Bronchial epithelial cell (primary cell): ENCODE data around the gene PRKAG1. TPM values are rescaled to one million over a fixed set of nuclear protein-coding genes. Genes with fewer than 3 reads are reported as not detected.
"Not testable (repeated sequence)": the region's sequence is repeated elsewhere in the genome, so short reads cannot be mapped to it uniquely, and the experiment has no call there.

Source experiments
- DNase-seq: peaks from one replicate; pipeline ENCODE4 v3.0.0-alpha.2; 2010; ENCODE audit warnings: low read depth
- FAIRE-seq: peaks from 2 replicates; lab custom pipeline; 2011; peaks lifted over from hg19 to GRCh38; lab: Jason Lieb, UNC
- H3K27me3 ChIP-seq: 2 replicates; pipeline ENCODE4 v1.5.1; 2011; ENCODE audit warnings: low read length; ENCODE audit not compliant: control insufficient read depth, insufficient read depth
- H3K36me3 ChIP-seq: 2 replicates; pipeline ENCODE4 v1.5.1; 2011; ENCODE audit warnings: low read length; ENCODE audit not compliant: control insufficient read depth, insufficient read depth
- H3K4me3 ChIP-seq: 2 replicates; pipeline ENCODE4 v1.5.1; 2011; ENCODE audit warnings: mild to moderate bottlenecking, low read depth, low read length, control low read depth
- total RNA-seq: library from RNA; depleted of rRNA; stranded (reverse); fragments of >200 nt; gene quantifications from 2 replicates; pipeline ENCODE4 v1.2.1, GENCODE V29; 2014
- TF ChIP-seq, protein P1 (sequence below): IDR thresholded peaks from 2 replicates; pipeline ENCODE4 v1.5.1; 2011; ENCODE audit warnings: mild to moderate bottlenecking, moderate library complexity, low read length, control low read depth, inconsistent platforms; ENCODE audit not compliant: insufficient read depth, severe bottlenecking

PRKAG1 gene
- total RNA-seq: 68.6 and 93.7 TPM in 2 replicates

GRCh38 chr12:49018261-49019119 is at the start of gene PRKAG1:
Gene PRKAG1, minus strand, starts transcription at chr12:49018776. Its CDS starts 36 bp downstream, at chr12:49018740.
- H3K36me3 ChIP-seq: peaks cover 8% of the 10 kb centered on the region
- no peak for FAIRE-seq
- H3K4me3 ChIP-seq: peak within 1 kb of the TSS; percentile 85
- TF ChIP-seq, protein P1, sequence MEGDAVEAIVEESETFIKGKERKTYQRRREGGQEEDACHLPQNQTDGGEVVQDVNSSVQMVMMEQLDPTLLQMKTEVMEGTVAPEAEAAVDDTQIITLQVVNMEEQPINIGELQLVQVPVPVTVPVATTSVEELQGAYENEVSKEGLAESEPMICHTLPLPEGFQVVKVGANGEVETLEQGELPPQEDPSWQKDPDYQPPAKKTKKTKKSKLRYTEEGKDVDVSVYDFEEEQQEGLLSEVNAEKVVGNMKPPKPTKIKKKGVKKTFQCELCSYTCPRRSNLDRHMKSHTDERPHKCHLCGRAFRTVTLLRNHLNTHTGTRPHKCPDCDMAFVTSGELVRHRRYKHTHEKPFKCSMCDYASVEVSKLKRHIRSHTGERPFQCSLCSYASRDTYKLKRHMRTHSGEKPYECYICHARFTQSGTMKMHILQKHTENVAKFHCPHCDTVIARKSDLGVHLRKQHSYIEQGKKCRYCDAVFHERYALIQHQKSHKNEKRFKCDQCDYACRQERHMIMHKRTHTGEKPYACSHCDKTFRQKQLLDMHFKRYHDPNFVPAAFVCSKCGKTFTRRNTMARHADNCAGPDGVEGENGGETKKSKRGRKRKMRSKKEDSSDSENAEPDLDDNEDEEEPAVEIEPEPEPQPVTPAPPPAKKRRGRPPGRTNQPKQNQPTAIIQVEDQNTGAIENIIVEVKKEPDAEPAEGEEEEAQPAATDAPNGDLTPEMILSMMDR: peak; percentile 77
- DNase-seq: peak; percentile 91
- no peaks in the 10 kb centered on the region for H3K27me3 ChIP-seq

DNA sequence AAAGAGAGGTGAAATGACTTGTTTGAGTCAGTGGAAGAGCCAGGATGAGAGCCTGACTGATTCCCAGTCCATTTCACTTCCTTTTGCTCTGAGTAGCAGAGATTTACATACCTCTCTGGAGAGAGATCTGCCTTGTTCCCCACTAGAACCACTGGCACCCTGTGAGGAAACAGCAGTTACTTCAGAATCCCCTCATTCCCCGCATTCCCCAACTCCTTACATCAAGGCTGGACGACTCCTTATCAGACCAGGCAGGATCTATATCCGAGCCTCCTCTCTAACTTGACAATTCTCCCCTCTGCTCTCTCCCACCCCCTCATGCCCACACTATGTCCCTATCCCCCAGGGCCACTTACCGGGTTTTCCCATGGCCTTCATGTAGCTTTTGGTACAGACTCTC is 47.5 kb upstream of the PRKAG1 start:
- no peak for DNase-seq
- no peaks in the 10 kb centered on the region for H3K36me3 ChIP-seq
- TF ChIP-seq, protein P1: no peak
- no peak for FAIRE-seq
- H3K27me3 ChIP-seq: no peaks in the 10 kb centered on the region
- no peak overlapping the region for H3K4me3 ChIP-seq

DNA sequence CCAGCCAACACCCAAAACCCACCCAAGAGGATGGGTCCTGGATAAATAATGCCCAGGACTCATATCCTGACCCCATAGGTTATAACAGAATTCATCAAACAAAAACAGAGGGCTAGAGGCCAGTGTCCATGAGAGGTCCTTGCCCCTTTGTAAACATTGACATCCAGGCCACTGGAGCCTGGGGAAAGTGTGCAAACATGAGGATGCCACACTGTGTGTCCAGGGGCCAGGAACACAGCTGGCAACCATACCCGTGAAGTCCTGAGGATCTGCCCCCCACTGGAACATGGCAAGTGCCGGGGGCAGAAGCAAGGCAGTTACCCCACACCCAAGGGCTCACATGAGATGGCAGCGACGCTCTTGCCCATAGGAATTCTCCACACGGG is 46.2 kb upstream of the PRKAG1 start:
- Histone ChIP-seq H3K4me3 (no peak overlapping the region), H3K36me3 (no peaks in the 10 kb centered on the region), H3K27me3 (no peaks in the 10 kb centered on the region)
- DNase-seq: no peak
- no peak for FAIRE-seq
- TF ChIP-seq, protein P1: no peak

DNA sequence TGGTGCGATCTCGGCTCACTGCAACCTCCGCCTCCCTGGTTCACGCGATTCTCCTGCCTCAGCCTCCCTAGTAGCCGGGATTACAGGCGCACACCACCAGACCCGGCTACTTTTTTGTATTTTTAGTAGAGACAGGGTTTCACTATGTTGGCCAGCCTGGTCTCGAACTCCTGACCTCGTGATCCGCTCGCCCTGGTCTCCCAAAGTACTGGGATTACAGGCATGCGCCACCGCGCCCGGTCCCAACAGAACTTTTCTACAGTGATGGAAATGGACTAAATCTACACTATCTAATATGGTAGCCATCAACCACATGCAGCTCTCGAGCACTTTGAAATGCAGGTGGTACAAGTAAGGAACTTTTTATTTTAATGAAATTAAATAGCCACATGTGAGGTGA is 43.3 kb upstream of the PRKAG1 start:
- not testable (repeated sequence) for H3K36me3 ChIP-seq, FAIRE-seq, H3K27me3 ChIP-seq, H3K4me3 ChIP-seq, DNase-seq

DNA sequence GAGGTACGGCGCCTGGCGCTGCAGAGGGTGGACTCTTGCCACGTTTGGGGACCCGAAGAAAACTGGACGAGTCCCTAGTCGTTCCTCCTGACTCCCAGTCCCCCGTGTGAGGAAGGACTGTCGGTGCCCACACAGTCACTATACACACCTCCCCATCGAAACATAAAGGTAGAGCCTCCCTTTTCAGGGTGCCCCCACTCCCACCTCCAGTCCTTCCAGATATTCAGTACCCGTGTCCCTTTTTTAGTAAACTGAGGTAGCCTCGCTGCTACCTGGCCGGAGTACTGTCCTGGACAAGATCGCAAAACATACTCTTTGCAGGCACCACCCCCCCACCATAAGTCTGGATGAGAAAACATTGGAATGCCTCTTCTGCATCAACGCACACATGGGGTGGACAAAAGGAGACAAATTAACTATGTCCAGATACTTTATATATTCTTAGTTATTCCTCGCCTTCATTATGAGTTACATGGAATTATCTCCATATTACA is 42.6 kb upstream of the PRKAG1 start:
- Histone ChIP-seq H3K27me3 (no peaks in the 10 kb centered on the region), H3K4me3 (peak overlapping the region; percentile 86), H3K36me3 (no peaks in the 10 kb centered on the region)
- DNase-seq: no peak
- no peak for FAIRE-seq
- TF ChIP-seq, protein P1: no peak

DNA sequence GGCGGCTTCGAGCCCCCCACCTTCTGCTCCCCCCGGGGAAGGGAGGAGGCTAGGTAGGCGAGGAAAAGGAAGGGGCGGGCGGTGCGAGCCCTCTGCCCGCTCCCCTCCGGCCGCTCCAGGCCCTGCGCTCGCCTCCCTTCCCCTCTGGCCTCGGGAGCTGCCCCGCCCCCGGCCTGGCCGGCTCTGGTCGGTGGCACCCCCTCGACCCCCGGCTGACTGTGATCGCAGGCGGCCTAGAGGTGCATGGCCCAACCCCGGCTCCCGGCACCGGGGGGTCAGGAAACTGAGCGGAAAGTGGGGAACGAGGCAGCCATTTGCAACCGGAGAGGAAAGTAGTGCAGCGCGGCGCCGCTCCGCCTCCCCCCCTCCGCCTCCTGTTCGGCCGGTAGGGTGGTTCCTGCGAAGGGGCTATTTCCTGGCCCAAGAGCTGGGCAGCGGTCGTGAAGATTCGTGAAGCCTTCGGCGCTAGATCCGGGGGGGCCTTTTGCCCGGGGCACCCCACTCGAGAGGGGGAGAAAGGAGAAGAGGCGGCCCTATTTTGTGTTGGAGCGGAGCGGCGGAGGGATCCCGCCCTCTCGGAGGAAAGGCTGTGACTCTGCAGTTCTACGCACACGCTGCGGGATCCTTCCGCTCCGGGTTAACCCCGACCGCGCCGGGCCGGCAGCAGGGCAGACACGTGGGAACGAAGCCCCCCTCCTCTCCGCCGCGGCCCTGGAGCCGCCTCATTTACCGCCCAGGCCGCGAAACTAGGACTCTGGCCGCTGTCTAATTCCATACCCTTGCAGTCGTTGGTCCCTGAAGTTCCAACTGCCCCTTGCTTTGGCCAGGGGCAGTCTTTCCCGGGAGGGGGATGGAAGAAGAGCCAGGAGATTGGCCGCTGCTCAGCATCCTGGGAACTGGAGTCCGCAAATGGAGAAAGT is 41.9 kb upstream of the PRKAG1 start, which contains the start of gene KMT2D:
Gene KMT2D, minus strand, starts transcription at position 558 of the 920 bp plus-strand sequence. CDS start 5,470 bp downstream, outside the sequence.
- no peak for FAIRE-seq
- TF ChIP-seq, protein P1: peak; percentile 36
- peak within 1 kb of the TSS; percentile 86 for H3K4me3 ChIP-seq
- DNase-seq: peak; percentile 74
- H3K36me3 ChIP-seq: peaks cover 1% of the 10 kb centered on the region
- no peaks in the 10 kb centered on the region for H3K27me3 ChIP-seq
